Inflammatory macrophage treated with lipopolysaccharide for 1 hour (primary cell): ENCODE data around the gene OR2V1.
"Not testable (repeated sequence)": the region's sequence is repeated elsewhere in the genome, so short reads cannot be mapped to it uniquely, and the experiment has no call there.

ENCODE experiments used
- DNase-seq, 2 donors: peaks; one replicate each; pipeline ENCODE4 v3.0.0-alpha.2; 2020 to 2022

The OR2V1 gene

DNA sequence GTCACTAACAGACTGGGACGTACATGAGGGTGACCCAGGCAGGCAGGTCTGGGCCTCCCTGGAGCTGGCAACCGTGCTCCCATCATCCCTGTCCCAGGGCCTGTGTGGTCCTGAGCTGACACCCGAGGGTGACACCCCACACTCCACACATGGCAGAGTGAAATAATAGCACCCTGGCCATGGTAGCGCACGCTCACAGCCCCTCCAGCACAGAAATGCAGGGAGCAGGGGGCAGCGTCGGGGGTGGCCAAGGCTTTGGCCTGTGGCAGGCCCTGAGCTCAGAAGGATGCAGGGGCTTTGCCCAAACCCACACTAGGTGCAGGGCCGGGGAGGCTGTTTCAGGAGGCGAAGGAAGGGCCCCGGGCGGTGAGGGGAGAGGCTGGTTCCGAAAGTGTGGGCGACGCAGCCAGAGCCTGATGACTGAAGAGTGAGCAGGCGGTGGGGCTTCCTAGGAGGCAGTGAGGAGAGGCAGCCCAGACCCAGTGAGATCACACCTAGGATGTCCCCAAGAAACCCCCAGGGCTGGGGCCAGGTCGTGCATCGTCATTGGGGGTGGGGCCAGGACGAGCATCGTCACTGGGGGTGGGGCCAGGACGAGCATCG is 29.3 kb upstream of the OR2V1 start:
- DNase-seq: peak; percentile 14 to 34

DNA sequence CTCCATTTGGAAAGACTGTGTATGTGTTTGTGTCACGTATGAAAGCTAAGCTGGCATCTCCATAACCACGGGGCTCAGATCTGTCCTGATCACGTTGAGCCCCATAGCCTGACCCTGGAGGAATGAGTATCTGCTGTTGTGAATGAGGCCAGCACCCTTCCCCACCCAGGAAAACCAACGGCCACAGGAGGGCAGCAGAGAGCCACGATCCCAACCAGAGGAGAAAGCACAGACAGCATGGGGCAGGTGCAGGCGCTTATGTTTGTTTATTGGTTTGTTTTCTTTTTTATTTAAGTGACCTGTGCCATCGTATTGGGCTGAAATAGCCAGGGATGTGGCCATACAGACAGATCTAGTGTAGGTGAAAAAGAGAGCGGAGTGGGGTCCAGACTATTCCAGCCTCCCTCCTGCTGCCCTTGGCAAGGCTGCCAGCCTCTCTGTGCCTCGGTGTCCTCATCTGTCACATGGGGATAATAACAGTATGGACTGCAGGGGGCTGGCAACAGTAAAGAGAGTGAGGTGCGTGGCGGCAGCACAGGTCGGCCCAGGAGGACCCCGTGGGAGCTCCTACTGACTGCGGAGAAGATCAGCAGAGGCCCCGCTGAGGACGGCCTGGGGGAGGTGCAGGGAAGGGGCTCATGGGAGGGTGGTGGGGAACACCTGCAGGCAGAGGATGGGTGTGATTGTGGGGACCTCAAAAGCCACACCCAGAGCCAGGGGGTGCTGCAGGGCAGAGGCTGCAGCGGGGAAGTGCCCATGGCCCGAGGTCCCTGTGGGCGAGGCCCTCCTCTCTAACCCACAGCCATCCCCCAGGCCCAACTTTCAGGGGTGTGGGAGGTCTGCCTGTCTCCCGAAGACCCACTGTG is 28.6 kb upstream of the OR2V1 start:
- DNase-seq: peak; percentile 49 to 96

DNA sequence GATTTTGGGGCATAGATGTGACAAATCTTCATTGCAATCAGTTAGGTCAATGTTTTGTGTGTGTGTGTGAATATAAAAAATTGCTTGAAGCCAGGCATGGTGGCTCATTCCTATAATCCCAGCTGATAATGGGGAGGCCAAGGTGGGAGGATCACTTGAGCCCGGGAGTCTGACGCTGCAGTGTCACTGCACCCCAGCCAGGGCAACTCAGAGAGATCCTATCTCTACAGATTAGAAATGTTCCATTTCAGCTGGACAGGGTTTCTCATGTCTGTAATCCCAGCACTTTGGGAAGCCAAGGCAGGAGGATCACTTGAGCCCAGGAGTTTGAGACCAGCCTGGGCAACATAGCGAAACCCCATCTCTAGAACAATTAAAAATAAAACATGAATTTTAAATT is 27.9 kb upstream of the OR2V1 start:
- no peak for DNase-seq

DNA sequence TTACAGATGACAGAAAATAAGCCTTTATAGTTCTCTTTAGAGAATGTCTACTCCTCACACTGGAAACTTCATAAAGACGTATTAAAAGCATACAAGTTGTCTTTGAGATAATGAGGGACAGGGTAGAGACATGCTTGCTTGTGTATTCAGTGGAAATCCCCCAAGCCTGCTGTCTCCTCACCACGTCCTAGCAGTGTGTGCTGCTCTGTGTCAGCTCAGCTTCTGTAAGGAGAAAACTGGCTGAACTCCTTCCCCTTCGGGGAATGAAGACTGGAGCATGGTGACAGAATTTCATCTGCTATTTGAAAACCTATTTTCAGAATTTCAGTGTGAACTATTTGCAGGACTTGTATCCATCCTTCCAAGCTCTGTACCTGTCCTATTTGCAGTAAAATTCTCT is 25.8 kb upstream of the OR2V1 start:
- no peak for DNase-seq

DNA sequence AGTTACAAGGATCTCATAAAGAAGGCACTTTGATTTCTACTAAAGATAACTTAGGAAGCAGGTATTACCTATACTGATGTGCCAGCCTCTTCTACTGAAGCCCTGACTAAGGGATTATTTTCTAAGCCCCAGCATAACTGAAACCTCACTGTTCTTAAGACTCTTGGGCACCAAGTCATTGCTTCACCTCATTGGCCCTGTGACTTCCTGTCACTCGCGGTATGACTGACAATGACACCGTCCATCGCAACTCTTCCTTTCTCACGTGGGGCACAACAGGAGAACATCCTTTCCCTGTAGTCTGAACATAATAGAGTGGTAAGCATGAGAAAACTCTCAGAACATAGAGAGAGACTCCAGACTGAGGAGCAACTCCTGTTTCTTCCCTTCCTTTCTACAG is 22.8 kb upstream of the OR2V1 start:
- no peak for DNase-seq

DNA sequence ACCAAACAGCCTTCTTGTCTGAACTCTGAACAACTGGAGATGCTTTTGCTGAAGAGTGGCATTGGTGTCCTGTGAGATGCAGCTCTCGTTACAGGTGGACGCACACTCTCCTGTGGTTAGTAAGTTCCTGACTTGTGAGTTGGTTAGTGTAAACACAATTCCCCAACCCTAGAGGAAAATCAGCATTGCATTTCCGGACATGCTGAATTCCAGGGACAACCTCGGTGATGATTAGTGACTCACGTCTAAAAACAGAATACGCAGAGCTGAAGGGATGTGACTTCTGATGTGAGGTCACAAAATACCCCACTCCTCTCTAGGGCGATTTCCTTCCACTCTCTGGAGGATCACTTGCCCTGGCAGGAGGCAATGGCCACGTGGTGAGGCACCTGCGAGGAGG is 21.4 kb upstream of the OR2V1 start:
- no peak for DNase-seq

DNA sequence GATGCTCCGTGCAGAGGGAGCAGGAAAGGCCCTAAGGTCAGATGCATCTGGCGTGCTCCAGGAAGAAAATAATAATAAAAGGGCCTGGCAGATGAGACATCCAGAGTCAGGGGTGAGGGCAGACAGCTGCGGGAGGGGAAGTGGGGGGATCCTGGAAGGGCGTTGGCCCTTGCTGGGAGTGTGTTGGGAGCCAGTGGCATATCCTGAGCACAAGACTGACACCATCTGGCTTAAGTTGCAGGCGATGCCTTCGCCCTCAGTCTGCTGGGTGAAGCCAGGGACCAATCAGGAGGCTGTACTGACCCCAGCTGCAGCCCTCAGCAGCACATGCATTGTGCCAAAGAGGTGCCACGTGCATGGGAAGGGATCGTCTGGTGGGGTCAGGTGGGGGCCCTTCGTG is 20.2 kb upstream of the OR2V1 start:
- no peak for DNase-seq

DNA sequence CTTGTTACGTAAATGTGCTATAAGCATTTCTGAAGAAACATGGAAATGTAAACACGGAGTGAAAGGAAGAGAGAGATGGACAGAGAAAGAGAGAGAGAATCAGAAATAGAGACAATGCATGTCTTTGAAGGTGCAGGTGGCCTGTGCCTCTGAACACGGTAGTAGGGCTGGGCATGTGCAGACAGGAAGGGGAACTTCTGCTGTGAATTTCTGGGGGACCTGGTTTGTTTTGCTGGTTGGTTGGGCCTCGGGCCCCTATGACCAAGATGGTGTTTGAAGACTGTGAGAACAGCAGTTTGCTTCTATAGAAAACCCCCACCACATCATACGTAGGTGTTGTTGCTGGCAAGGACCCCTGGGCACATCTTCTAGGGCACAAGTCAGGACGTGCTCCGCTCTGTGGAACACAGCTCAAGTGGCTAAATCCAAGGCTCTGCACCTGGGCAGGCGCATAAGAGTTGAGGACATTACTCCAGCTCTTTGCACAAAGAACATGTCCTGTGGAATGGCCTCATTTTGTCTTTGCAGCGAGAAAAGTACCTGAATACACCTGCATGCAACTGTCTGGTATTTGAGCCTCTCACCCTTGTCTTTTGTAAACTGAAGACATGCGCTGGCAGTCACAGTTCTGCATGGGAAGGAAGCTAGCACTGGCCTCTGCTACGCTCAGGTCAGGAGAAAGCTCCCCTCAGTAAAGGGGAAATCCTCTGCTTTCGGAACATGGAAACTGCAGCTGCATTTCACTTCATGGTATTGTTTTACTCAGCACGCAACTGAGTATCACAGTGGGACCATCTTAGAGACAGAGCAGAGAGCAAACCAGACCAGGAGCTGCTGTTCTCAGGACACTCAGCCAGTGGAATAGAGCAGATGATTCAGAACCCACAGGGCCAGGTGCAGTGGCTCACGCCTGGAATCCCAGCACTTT is 19.1 kb upstream of the OR2V1 start:
- no peak for DNase-seq

DNA sequence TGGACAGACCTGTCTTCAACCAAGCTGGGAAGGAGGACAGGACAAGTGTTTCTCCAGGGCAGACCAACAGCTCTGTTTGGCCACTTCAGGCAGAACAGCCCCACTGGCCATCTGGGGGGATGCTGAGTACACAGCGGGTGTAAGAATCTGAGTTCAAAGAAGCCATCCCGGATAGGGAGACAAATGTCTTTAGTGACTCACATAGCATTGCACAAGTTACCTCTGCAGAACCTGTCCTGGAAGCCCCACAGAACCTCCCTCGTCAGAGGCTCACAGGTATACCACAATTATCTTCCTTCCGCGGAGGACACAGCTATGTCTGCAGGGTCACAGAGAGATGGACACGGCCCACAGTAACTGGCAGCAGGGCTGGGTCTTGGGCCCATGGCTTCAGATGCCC is 18.4 kb upstream of the OR2V1 start:
- no peak for DNase-seq

DNA sequence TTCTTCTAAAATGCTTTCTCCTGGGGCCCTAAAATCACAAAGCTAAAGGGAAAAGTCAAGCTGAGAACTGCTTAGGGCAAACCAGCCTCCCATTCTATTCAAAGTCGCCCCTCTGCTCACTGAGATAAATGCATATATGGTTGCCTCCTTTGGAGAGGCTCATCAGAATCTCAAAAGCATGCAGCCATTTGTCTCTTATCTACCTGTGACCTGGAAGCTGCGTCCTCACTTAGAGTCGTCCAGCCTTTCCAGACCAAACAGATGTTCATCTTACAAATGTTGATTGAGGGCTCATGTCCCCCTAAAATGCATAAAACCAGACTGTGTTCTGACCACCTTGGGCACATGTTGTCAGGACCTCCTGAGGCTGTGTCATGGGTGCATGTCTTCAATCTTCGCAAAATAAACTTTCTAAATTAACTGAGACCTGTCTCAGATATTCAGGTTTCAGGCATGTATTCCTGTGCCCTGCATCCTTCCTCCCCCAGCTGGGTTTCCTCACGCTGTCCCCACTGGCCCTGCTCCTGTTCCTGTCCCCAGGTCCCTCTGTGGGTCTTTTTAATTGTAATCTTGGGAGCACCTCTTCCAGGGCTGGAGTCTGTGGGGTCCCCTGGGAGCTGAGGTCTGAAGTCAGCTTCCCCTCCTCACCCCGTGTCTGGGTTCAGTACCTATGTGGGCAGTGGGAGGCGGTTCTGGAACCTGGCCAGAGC is 16.1 kb upstream of the OR2V1 start, which contains the start of gene OR2V2:
OR2V2 (plus strand) TSS at position 660 of the 710 bp plus-strand sequence. CDS start 7,357 bp downstream, outside the sequence.
- not testable (repeated sequence) for DNase-seq

DNA sequence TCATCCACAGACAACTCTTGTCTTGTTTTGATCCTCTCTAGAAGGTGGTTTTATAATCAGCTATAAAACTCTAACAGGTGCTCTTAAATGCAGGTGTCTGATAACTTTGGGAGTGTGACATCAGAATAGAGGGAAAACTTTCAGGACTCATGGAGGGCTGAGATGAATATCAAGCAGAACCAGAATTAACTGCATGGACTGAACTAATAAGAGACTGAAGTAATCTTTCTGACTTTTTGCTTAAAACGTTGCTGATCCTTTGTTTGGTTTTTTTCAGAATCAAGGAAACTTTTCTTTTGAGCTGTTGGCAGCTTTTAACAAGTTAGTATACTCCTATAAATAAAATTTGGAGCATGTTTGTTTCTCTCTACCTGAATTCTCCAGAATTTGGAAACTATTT is 14.2 kb upstream of the OR2V1 start:
- DNase-seq: no peak

DNA sequence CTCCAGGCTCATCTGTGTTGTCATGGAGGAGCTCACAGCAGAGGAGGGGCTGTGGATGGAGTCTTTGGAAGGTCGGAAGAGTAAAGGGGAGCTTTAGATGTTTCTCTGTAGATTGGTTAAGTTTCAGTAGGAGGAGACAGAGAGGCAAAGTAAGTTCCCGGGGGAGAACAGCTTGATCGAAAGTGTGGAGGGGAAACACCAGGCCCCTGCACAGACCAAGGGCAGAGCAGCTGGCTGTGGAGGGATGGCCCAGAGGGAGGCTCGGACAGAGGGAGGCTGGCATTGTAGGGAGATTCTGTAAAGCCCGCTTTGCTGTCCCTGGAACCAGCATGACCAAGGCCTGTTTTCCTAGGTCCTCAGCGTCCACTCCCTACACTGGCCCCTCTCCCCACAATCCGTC is 11.1 kb upstream of the OR2V1 start:
- no peak for DNase-seq

DNA sequence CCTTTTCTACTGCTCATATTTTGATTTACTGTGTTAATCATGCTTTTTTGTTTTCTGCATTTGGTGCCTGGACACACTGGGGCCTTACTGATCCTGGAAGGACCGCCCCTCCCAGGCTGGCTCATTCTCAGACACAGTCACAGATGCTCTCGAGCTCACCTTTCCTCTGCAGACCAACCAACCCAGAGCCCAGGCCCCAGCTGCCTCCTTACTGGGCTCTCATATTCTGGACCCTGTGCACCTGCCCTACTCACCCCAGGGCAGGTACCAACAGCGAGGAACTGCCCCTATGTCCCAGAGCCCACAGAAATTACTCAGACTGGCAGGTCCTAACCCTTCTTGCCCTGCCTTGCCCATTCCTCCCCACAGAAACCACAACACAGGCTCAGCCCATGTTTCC is 9.8 kb upstream of the OR2V1 start:
- no peak for DNase-seq

DNA sequence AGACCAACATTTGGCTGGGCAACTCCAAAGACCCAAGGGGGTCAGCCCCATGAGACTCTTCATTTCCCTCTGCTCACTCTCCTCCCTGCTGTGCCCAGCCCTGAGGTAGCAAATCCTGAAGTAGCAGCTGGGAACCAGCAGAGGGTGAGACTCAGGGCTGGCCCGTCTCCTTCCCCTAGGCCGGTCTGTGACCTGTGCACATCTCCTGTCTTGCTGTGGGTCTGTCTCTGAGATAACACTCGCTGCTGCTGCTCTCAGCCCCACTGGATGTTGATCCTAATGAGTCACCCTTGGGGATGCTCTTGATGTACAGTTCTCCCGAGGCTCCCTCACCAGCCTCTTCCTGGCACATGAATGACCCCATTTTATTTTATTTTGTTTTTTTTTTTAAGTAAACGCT is 7.3 kb upstream of the OR2V1 start:
- DNase-seq: no peak

DNA sequence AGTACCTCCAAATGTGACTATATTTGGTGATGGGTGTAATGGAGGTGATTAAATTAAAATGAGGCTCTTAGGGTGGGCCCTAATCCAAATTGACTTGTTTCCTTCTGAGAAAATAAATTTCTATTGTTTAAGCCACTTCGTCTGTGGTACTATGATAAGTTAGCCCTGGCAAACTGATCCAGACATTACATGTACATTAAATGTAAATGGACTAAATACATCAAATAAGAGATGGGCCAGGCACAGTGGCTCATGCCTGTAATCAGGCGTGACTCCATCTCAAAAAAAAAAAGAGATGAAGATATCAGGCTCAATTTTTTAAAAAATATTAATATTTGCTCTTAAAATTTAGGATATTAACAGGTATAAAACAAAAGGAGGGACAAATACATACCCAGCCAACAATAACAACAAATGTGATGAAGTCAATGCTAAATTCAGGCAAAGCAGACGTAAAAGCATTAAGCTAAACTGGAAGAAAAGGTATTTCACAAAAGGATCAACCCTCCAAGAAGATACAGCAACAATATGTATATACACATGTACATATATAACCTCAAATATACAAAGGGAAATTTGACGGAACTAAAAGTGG is 5.5 kb upstream of the OR2V1 start:
- no peak for DNase-seq

DNA sequence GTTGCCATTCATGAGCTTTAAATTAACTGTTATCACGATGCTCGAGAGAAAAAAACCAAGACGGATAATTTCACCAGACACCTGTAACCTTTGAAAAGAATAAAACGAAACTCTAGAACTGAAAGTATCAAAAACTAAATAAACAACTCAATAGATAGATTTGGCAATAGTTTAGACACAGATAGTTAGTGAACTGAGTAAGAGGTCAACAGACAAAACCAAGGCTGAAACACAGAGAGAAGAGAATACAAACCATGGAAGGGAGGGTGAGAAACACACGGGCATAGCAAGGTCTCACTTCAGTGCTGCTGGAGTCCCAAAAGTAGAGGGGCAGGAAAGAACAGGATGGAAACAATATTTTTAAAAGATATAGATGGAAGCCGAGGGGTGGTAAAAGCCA is 3.3 kb upstream of the OR2V1 start:
- no peak for DNase-seq

DNA sequence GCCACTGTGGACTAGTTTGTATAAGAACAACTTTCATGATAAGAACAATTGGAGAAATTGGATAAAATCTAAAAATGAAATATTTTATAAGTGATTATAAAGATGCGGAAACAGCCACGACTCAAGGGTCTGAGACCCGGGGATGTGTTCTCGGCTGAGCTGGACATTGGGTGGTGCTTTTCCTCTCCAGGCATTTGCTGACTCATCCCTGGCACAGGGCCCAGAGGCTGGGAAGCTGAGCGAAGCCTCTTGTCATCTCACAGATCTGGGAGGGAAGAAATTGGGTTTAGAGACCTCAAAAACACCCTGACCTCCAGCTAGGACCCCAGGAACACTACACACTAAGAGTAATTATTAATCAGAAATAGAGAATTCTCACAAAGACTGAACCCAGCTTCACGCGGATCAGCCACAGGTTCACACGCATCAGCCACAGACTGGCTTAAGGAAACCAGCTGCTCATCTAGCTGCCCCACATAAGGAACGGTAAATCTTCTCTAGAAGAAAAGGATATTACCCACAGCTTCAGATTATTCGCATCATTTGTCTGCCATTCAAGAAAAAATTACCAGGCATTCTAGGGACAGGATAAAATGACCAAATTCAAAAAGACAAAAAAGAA is 2.8 kb upstream of the OR2V1 start:
- peak in 1 of 2 donors; percentile 12 for DNase-seq

DNA sequence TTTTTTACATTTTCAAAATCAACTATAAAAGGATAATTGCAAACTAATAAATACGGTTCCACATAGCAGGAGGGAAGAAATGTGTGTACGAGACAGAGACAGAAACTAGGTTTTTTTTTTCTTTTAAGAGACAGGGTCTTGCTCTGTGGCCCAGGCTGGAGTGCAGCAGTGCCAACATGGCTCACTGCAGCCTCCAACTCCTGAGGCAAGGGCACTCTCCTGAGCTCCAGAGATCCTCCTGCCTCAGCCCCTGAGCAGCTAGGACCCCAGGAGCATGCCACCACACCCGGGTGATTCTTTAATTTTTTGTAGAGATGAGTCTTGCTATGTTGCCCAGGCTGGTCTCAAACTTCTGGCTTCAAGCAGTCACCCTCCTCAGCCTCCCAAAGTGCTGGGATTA is 2.1 kb upstream of the OR2V1 start:
- no peak for DNase-seq

DNA sequence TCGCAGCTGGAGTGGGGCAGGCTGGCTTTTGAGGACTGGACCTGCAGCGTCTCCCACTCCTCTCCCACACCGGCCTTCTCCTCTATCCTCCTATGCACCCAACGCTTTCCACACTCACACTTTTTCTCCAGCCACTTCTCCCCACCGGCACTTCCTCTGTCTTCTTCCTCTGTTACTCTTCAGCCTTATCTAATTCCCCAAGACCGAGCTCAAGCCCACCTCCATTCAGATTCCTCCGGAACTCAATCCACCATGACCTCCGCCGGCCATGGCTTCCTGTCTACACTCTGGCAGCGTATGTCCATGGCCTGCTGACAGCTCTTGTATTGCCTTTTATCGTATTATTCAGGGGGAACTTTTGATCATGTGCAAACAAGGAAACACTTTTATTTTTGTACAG is 545 bp upstream of the OR2V1 start:
- DNase-seq: no peak

DNA sequence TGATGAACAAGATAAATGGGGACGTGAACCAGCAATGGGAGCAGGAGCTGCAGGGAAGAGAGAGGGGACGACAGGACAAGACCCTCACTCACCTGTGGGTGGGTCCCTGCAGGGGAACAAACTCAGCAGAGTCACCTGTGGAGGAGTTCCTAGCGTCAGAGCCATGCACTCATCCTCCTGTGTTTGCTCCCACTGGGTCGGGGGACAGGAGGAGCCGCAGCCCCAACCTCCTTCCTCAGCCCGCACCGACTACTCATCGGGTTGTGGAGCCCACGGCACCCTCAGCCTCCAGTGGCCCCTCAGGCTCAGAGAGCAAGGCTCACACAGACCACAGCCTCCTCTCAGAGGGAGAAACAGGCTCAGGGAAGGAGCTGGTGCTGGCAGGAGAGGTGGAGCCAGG is 888 bp downstream of the OR2V1 start:
- not testable (repeated sequence) for DNase-seq

DNA sequence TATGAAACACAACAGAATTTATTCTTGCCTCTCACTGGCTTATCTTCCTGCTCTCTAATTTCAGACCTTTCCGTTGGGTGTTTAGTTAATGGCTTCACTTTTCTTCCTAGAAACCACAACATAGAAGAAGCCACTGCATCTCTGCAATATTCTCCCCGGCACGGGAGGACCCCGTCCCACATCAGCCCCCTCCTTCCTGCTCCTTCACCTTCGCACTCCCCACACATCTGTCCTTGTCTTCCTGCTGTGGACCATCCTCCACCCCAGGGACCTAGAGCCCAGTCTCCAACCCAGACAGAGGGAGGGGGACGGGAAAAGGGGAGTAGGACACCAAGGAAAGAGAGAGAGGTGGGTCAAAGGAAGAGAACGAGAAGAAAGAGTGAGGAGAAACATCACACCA is 1.4 kb downstream of the OR2V1 start:
- no peak for DNase-seq
